ENCODE results near the gene PPP2R2C. TPM values are rescaled to one million over a fixed set of nuclear protein-coding genes. Genes with fewer than 3 reads are reported as not detected.

Gene PPP2R2C
- total and polyA plus RNA-seq, 10 of the 15 experiments (the other 5 are each of a cell fraction or from before 2014, with no cell fraction given) = 0.13 to 0.15 TPM; not detected in 8

GRCh38 chr4:6495736-6496135, 23.3 kb upstream of the PPP2R2C start:
- ChIA-PET POLR2A (no interaction called here), CTCF (no interaction called here), RAD21 (ENCODE audit: unreplicated experiment) (no interaction called here), SMC1A (ENCODE audit: uncharacterized antibody, unreplicated experiment) (no interaction called here)
- Histone ChIP-seq H3K27me3 (replicated peaks in 1 of 2; ENCODE audit: control insufficient read depth in 2 of 2, insufficient read depth in 2 of 2, low read length in 1 of 2) (peaks cover 0 to 2% of the 10 kb centered on the region in 2 experiments; a peak in 1 of 4 replicates), H3K9ac (ENCODE audit: control insufficient read depth, insufficient read depth, low read length) (no peak overlapping the region), H3K4me3 (no peak overlapping the region), H4K20me1 (ENCODE audit: control insufficient read depth, insufficient read depth) (no peaks in the 10 kb centered on the region), H3K36me3 (ENCODE audit: control insufficient read depth in 2 of 2, insufficient read depth in 2 of 2, low read length in 1 of 2) (no peaks in the 10 kb centered on the region), H3K4me2 (ENCODE audit: control insufficient read depth, insufficient read depth) (no peak overlapping the region), H2AFZ (ENCODE audit: control insufficient read depth, low read depth, low read length) (no peak overlapping the region), H3K9me3 (replicated peaks; ENCODE audit: control insufficient read depth, insufficient read depth, low read length) (no peaks in the 10 kb centered on the region; the same call in 2 of the 3 replicates), H3K4me1 (ENCODE audit: control insufficient read depth, insufficient read depth, low read length) (no peaks in the 10 kb centered on the region), H3K79me2 (ENCODE audit: control insufficient read depth, insufficient read depth, low read length) (no peaks in the 10 kb centered on the region), H3K27ac (ENCODE audit: control insufficient read depth, insufficient read depth) (no peak overlapping the region)
- 56% methylated on average over 5 of the region's 5 CpGs for WGBS (ENCODE audit: insufficient coverage, insufficient replicate concordance, low lambda C conversion rate, missing lambda C conversion rate)
- DNase-seq (ENCODE audit: low read depth, low spot score) (no peak), ATAC-seq (no peak), FAIRE-seq (no peak)
- TF ChIP-seq ZNF207 (IDR thresholded peaks at IDR 0.05; ENCODE audit: borderline replicate concordance) = no peak
- no peak for TF ChIP-seq HSF1 (IDR thresholded peaks at IDR 0.05; ENCODE audit: low read depth, low read length)
- no peak for TF ChIP-seq MEF2B (IDR thresholded peaks at IDR 0.05; ENCODE audit: partially characterized antibody, poor library complexity, severe bottlenecking)
- no peak for TF ChIP-seq HDAC6 (IDR thresholded peaks at IDR 0.05; ENCODE audit: unreplicated experiment)
- no peak for TF ChIP-seq HCFC1 (IDR thresholded peaks at IDR 0.05; ENCODE audit: low read length)
- TF ChIP-seq RELA (IDR thresholded peaks at IDR 0.05; ENCODE audit: borderline replicate concordance, partially characterized antibody) = no peak
- TF ChIP-seq MAX (IDR thresholded peaks at IDR 0.05; ENCODE audit: low read depth, low read length) = no peak
- BruUV-seq (replicated peaks) = no TSS peak
- in situ Hi-C loops (cut with MboI) (no loop called here), intact Hi-C loops (cut with micrococcal nuclease; ENCODE audit: unreplicated experiment) (no loop called here)

Data from GM12878 (cell line).